SU-DHL-6 (cell line): ENCODE results near the gene UNC119.

Source experiments
- EZH2phosphoT487 ChIP-seq: fragments of 200-600 bp; sonication (generic), shearing (Covaris generic); conservative IDR thresholded peaks from 2 replicates; pipeline ENCODE4 v1.6.1; 2018; ENCODE audit warnings: mild to moderate bottlenecking, antibody characterized with exemption, low read length, moderate library complexity, mixed read lengths
- TF ChIP-seq, protein P1 (sequence below): fragments of 200-600 bp; sonication (generic); IDR thresholded peaks from one replicate; pipeline ENCODE4 v1.5.1; 2017; ENCODE audit warnings: antibody characterized with exemption, mild to moderate bottlenecking, low read length, moderate library complexity; ENCODE audit not compliant: insufficient read depth, poor library complexity, severe bottlenecking

DNA sequence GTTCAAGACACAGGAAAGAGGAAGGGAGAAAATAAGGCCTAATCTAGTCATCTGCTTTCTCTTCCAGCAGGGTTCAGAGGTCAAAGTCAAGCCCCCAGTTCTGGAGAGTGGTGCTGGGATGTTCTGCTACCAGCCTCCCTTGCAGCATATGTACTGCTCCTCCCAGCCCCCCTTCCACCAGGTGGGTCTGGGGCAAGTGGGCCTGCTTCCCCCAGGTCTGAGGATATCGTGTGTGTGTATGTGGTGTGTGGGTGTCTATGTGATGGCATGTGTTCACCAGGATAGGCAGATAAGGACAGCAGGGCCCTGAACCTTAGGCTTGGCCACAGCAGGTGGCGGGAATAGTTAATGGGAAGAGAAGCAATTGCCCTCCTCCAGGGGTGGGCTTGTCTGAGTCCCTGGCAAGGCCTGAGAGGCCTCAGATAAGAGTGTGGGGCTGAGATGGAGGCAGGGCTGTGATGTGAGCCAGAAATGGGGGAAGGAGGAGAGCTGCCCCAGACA lies 25.2 kb downstream of the UNC119 start:
- TF ChIP-seq, protein P1, sequence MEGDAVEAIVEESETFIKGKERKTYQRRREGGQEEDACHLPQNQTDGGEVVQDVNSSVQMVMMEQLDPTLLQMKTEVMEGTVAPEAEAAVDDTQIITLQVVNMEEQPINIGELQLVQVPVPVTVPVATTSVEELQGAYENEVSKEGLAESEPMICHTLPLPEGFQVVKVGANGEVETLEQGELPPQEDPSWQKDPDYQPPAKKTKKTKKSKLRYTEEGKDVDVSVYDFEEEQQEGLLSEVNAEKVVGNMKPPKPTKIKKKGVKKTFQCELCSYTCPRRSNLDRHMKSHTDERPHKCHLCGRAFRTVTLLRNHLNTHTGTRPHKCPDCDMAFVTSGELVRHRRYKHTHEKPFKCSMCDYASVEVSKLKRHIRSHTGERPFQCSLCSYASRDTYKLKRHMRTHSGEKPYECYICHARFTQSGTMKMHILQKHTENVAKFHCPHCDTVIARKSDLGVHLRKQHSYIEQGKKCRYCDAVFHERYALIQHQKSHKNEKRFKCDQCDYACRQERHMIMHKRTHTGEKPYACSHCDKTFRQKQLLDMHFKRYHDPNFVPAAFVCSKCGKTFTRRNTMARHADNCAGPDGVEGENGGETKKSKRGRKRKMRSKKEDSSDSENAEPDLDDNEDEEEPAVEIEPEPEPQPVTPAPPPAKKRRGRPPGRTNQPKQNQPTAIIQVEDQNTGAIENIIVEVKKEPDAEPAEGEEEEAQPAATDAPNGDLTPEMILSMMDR: no peak
- TF ChIP-seq EZH2phosphoT487: no peak
